ENCODE results near the gene EPN3. TPM values are rescaled to one million over a fixed set of nuclear protein-coding genes. Genes with fewer than 3 reads are reported as not detected.

Gene EPN3
- total RNA-seq, 1 donor from 2014 or later, result 9.1 TPM

DNA sequence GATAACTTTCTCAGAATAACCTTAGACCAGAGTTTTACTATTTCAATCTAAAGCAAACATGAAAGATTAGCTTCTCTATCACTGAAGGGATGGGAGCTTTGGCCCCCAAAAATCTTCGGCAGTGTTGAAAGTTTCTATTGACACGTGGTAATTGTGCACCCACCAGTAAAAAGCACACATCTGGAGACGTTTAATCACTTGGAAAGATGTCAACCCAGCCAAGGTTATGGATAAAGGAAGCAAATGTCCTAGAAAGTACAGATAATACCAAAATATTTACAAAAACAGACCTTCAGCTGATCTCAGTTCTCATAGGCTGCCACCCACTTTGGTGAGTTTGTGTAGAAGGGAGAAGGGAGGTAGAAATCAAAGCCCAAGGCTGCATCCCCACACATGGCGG lies 19.0 kb upstream of the EPN3 start:
- H3K9me3 Mint-ChIP-seq (ENCODE audit: low read depth), result no peaks in the 10 kb centered on the region
- peaks cover 14% of the 10 kb centered on the region for H3K27me3 Mint-ChIP-seq
- H3K4me3 Mint-ChIP-seq (ENCODE audit: low read depth), result no peak overlapping the region
- H3K27ac Mint-ChIP-seq, result no peak overlapping the region
- DNase-seq (ENCODE audit: low spot score, unreplicated experiment), result no peak
- H3K4me1 Mint-ChIP-seq (ENCODE audit: low read depth), result peaks cover 20% of the 10 kb centered on the region
- H3K36me3 Mint-ChIP-seq (ENCODE audit: insufficient read depth), result no peaks in the 10 kb centered on the region
- TF ChIP-seq, protein P1, sequence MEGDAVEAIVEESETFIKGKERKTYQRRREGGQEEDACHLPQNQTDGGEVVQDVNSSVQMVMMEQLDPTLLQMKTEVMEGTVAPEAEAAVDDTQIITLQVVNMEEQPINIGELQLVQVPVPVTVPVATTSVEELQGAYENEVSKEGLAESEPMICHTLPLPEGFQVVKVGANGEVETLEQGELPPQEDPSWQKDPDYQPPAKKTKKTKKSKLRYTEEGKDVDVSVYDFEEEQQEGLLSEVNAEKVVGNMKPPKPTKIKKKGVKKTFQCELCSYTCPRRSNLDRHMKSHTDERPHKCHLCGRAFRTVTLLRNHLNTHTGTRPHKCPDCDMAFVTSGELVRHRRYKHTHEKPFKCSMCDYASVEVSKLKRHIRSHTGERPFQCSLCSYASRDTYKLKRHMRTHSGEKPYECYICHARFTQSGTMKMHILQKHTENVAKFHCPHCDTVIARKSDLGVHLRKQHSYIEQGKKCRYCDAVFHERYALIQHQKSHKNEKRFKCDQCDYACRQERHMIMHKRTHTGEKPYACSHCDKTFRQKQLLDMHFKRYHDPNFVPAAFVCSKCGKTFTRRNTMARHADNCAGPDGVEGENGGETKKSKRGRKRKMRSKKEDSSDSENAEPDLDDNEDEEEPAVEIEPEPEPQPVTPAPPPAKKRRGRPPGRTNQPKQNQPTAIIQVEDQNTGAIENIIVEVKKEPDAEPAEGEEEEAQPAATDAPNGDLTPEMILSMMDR (IDR thresholded peaks at IDR 0.05; ENCODE audit: unreplicated experiment), result no peak

DNA sequence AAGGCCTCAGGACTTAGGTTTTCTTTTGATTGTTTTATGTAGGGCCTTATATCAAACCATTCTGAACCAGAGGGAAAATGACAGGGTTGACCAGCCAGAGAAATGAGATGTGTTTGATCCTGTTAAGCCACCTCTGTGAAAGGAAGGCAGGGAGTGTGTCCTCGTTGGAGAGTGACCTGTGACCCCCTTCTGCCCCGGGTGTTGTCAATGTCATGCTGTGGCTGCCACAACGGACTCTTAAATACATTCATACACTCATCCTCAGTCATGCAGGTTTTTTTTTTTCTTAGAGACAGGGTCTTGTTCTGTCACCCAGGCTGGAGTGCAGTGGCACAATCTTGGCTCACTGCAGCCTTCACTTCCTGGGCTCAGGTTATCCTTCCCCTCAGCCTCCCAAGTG lies 18.1 kb upstream of the EPN3 start:
- peaks cover 16% of the 10 kb centered on the region for H3K4me1 Mint-ChIP-seq (ENCODE audit: low read depth)
- DNase-seq (ENCODE audit: low spot score, unreplicated experiment), result no peak
- H3K27ac Mint-ChIP-seq, result no peak overlapping the region
- TF ChIP-seq, protein P1 (IDR thresholded peaks at IDR 0.05; ENCODE audit: unreplicated experiment), result no peak
- H3K9me3 Mint-ChIP-seq (ENCODE audit: low read depth), result no peaks in the 10 kb centered on the region
- no peaks in the 10 kb centered on the region for H3K36me3 Mint-ChIP-seq (ENCODE audit: insufficient read depth)
- H3K27me3 Mint-ChIP-seq, result peaks cover 14% of the 10 kb centered on the region
- H3K4me3 Mint-ChIP-seq (ENCODE audit: low read depth), result no peak overlapping the region

DNA sequence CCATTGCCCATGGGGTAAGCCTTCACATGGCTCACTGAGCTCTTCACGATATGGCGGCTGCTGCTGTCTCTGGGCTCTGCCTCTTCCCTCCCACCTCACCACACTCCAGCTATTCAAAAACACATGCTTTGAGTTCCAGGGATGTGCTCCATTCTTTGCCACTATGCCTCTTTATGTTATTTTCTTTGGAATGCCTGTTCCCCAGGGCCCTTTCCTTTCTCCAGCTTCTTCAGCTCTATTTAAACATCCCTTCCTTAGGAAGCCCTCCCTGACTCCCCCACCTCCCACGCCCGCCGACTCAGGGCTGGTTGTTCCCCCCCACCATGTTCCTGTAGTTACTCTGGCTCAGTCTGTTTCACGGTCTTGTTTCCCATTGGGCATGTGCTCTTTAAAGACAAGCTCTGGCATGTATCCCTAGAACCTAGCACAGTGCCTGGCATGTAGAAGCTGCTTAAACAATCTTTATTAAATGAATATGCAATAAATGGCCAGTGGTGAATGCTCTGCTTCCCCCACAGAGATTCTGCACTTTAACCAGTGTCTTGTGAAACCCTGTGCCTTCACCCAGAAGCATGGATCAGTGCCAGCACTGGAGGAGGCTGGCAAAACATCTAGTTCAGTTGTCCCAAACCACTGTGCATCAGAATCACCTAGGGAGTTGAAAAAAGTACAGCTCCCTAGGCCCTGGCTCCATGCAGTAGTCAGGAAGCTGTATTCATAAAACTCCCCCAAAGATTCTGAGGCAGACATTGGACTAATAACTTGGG lies 17.4 kb upstream of the EPN3 start:
- peaks cover 14% of the 10 kb centered on the region for H3K27me3 Mint-ChIP-seq
- H3K36me3 Mint-ChIP-seq (ENCODE audit: insufficient read depth), result no peaks in the 10 kb centered on the region
- TF ChIP-seq, protein P1 (IDR thresholded peaks at IDR 0.05; ENCODE audit: unreplicated experiment), result no peak
- no peak overlapping the region for H3K4me3 Mint-ChIP-seq (ENCODE audit: low read depth)
- H3K4me1 Mint-ChIP-seq (ENCODE audit: low read depth), result peaks cover 12% of the 10 kb centered on the region
- H3K27ac Mint-ChIP-seq, result no peak overlapping the region
- DNase-seq (ENCODE audit: low spot score, unreplicated experiment), result no peak
- no peaks in the 10 kb centered on the region for H3K9me3 Mint-ChIP-seq (ENCODE audit: low read depth)

DNA sequence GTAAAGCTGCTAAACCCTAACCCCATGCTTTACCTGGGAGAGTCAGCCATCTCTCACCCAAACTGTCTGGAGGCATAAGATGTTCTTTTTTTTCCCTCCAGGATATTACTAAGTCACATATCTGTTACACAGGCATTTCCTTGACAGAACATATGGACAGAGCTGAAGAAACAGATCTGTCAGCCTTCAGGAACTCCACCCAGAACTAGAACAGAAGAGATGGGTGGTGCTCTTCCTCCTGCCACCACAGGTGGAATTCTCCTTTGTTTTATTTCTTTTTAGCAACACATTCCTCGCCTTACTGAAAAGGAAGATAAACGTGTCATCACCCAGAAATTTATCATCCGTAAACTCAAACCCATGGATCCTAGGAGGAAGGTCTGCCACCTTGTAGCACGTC lies 15.5 kb upstream of the EPN3 start:
- peaks cover 8% of the 10 kb centered on the region for H3K27me3 Mint-ChIP-seq
- no peak for DNase-seq (ENCODE audit: low spot score, unreplicated experiment)
- no peaks in the 10 kb centered on the region for H3K9me3 Mint-ChIP-seq (ENCODE audit: low read depth)
- H3K4me1 Mint-ChIP-seq (ENCODE audit: low read depth), result peaks cover 2% of the 10 kb centered on the region
- H3K27ac Mint-ChIP-seq, result no peak overlapping the region
- no peaks in the 10 kb centered on the region for H3K36me3 Mint-ChIP-seq (ENCODE audit: insufficient read depth)
- TF ChIP-seq, protein P1 (IDR thresholded peaks at IDR 0.05; ENCODE audit: unreplicated experiment), result no peak
- no peak overlapping the region for H3K4me3 Mint-ChIP-seq (ENCODE audit: low read depth)

GRCh38 chr17:50517504-50518383 lies 14.8 kb upstream of the EPN3 start:
- DNase-seq (ENCODE audit: low spot score, unreplicated experiment), result no peak
- H3K27ac Mint-ChIP-seq, result no peak overlapping the region
- peaks cover 4% of the 10 kb centered on the region for H3K4me1 Mint-ChIP-seq (ENCODE audit: low read depth)
- H3K27me3 Mint-ChIP-seq, result peaks cover 8% of the 10 kb centered on the region
- no peaks in the 10 kb centered on the region for H3K9me3 Mint-ChIP-seq (ENCODE audit: low read depth)
- TF ChIP-seq, protein P1 (IDR thresholded peaks at IDR 0.05; ENCODE audit: unreplicated experiment), result no peak
- no peaks in the 10 kb centered on the region for H3K36me3 Mint-ChIP-seq (ENCODE audit: insufficient read depth)
- H3K4me3 Mint-ChIP-seq (ENCODE audit: low read depth), result no peak overlapping the region
